GM23338 (cell line): ENCODE data around the gene KCNT1. TPM values are rescaled to one million over a fixed set of nuclear protein-coding genes. Genes with fewer than 3 reads are reported as not detected.

Source experiments
- ATAC-seq: fragments of 200-7000 bp; cut with Tn5 transposase; 3 replicates; pipeline ENCODE4 v1.9.1; 2020
- DNase-seq: peaks from one replicate; pipeline ENCODE4 v3.0.0-alpha.2; 2015; ENCODE audit warnings: low spot score
- H2AFZ ChIP-seq: fragments of 200-600 bp; sonication (generic); 2 replicates; pipeline ENCODE4 v1.8.0; 2016; ENCODE audit warnings: antibody characterized with exemption, mild to moderate bottlenecking, moderate library complexity
- H3F3A ChIP-seq: fragments of 200-600 bp; sonication (generic); replicated peaks from 2 replicates; pipeline ENCODE4 v1.8.0; 2017; ENCODE audit warnings: antibody characterized with exemption, mixed run types, low read depth
- H3K27ac ChIP-seq: fragments of 200-600 bp; sonication (generic); 2 replicates; pipeline ENCODE4 v1.6.1; 2016; ENCODE audit warnings: low read depth
- H3K27me3 ChIP-seq: fragments of 200-600 bp; sonication (generic); 2 replicates; pipeline ENCODE4 v1.8.0; 2016; ENCODE audit warnings: mild to moderate bottlenecking, mixed run types, moderate library complexity; ENCODE audit not compliant: insufficient read depth
- H3K36me3 ChIP-seq: fragments of 200-600 bp; sonication (generic); 2 replicates; pipeline ENCODE4 v1.8.0; 2016; ENCODE audit warnings: mild to moderate bottlenecking; ENCODE audit not compliant: insufficient read depth
- H3K4me1 ChIP-seq: fragments of 200-600 bp; sonication (generic); 2 replicates; pipeline ENCODE4 v1.8.0; 2016; ENCODE audit warnings: mild to moderate bottlenecking, moderate library complexity; ENCODE audit not compliant: insufficient read depth
- H3K4me2 ChIP-seq: fragments of 200-600 bp; sonication (generic); 2 replicates; pipeline ENCODE4 v1.7.1; 2017; ENCODE audit warnings: mixed run types
- H3K4me3 ChIP-seq: fragments of 200-600 bp; sonication (generic); 2 replicates; pipeline ENCODE4 v1.6.1; 2016; ENCODE audit warnings: mixed run types
- H3K79me2 ChIP-seq: fragments of 200-600 bp; sonication (generic); replicated peaks from 2 replicates; pipeline ENCODE4 v1.8.0; 2017; ENCODE audit warnings: mild to moderate bottlenecking; ENCODE audit not compliant: insufficient read depth
- H3K9me2 ChIP-seq: fragments of 200-600 bp; sonication (generic); 2 replicates; pipeline ENCODE4 v1.8.0; 2017; ENCODE audit not compliant: insufficient read depth
- H4K20me1 ChIP-seq: fragments of 200-600 bp; sonication (generic); replicated peaks from 2 replicates; pipeline ENCODE4 v1.8.0; 2017; ENCODE audit warnings: mild to moderate bottlenecking; ENCODE audit not compliant: insufficient read depth
- H3K27ac Mint-ChIP-seq: 2 replicates; pipeline ENCODE4 v1.8.0; 2020; ENCODE audit warnings: inconsistent platforms, mild to moderate bottlenecking, moderate library complexity, mixed read lengths
- H3K27me3 Mint-ChIP-seq: 3 replicates; pipeline ENCODE4 v1.8.0; 2022; ENCODE audit warnings: low read depth, mild to moderate bottlenecking, moderate library complexity, mixed read lengths, inconsistent platforms; ENCODE audit not compliant: insufficient read depth, poor library complexity
- H3K36me3 Mint-ChIP-seq: 3 replicates; pipeline ENCODE4 v1.8.0; 2021; ENCODE audit warnings: low read depth, mild to moderate bottlenecking, inconsistent platforms, moderate library complexity, mixed read lengths
- H3K4me1 Mint-ChIP-seq: 3 replicates; pipeline ENCODE4 v1.8.0; 2020; ENCODE audit warnings: mild to moderate bottlenecking, inconsistent platforms, mixed read lengths
- H3K4me3 Mint-ChIP-seq: 3 replicates; pipeline ENCODE4 v1.8.0; 2021; ENCODE audit warnings: moderate library complexity, mild to moderate bottlenecking, inconsistent platforms, mixed read lengths
- H3K9me3 Mint-ChIP-seq: 3 replicates; pipeline ENCODE4 v1.8.0; 2020; ENCODE audit warnings: moderate library complexity, mild to moderate bottlenecking, inconsistent platforms, mixed read lengths
- CREB1 ChIP-seq: fragments of 250-450 bp; sonication (Bioruptor Pico); IDR thresholded peaks from 2 replicates; pipeline ENCODE4 v1.5.0; 2020; ENCODE audit warnings: low read depth, mild to moderate bottlenecking, moderate library complexity
- CTCF ChIP-seq, 2 experiments: fragments of 200-600 bp in 1 of 2; sonication (generic) in 1 of 2; conservative IDR thresholded peaks; 2 replicates each; pipeline versions ENCODE4 v1.5.1 to v1.6.1; 2016 to 2017; ENCODE audit warnings: antibody characterized with exemption in 2 of 2, low read depth in 2 of 2, mild to moderate bottlenecking in 2 of 2, moderate library complexity in 1 of 2
- ETS1 ChIP-seq: IDR thresholded peaks from 2 replicates; pipeline ENCODE4 v1.6.1; 2016; ENCODE audit warnings: antibody characterized with exemption
- EZH2 ChIP-seq: fragments of 200-600 bp; sonication (generic); IDR thresholded peaks from one replicate; pipeline ENCODE4 v1.8.0; 2017; ENCODE audit warnings: antibody characterized with exemption, mild to moderate bottlenecking, low read depth; ENCODE audit not compliant: unreplicated experiment
- EZH2phosphoT487 ChIP-seq: fragments of 200-600 bp; sonication (generic); IDR thresholded peaks from one replicate; pipeline ENCODE4 v1.8.1; 2018; ENCODE audit warnings: antibody characterized with exemption; ENCODE audit not compliant: unreplicated experiment
- JUNB ChIP-seq: IDR thresholded peaks from one replicate; pipeline ENCODE4 v1.6.1; 2016; ENCODE audit warnings: antibody characterized with exemption; ENCODE audit not compliant: unreplicated experiment
- REST ChIP-seq: IDR thresholded peaks from one replicate; pipeline ENCODE4 v1.6.1; 2018; ENCODE audit warnings: antibody characterized with exemption; ENCODE audit not compliant: unreplicated experiment
- STAT1 ChIP-seq: IDR thresholded peaks from one replicate; pipeline ENCODE4 v1.6.1; 2016; ENCODE audit warnings: antibody characterized with exemption; ENCODE audit not compliant: unreplicated experiment
- ZNF331 ChIP-seq: fragments of 250-450 bp; sonication (Bioruptor Pico); IDR thresholded peaks from 2 replicates; pipeline ENCODE4 v1.5.0; 2020; ENCODE audit warnings: low read depth, mild to moderate bottlenecking, moderate library complexity
- ZNF462 ChIP-seq: fragments of 250-450 bp; sonication (Bioruptor Pico); IDR thresholded peaks from 2 replicates; pipeline ENCODE4 v1.5.0; 2020; ENCODE audit warnings: mild to moderate bottlenecking, moderate library complexity
- polyA plus RNA-seq: library from polyadenylated mRNA; unstranded; fragments of >200 nt; fragmentation: Nextera tagmentation; extraction: Ambion mirVana; gene quantifications from 2 replicates; pipeline ENCODE4 v1.2.1, GENCODE V29; 2016
- total RNA-seq: library from RNA; depleted of rRNA; stranded (reverse); fragments of >200 nt; shearing (Covaris generic); gene quantifications from 2 replicates; pipeline ENCODE4 v1.2.3, GENCODE V29; 2014

KCNT1 gene
- total and polyA plus RNA-seq, 2 experiments from 2014 or later = 0.05 to 0.28 TPM

GRCh38 chr9:135743546-135744332 lies 41.8 kb downstream of the KCNT1 start (continued):
- TF ChIP-seq ZNF462 (CRISPR knock-in tag) (no peak), EZH2phosphoT487 (no peak), JUNB (no peak), ETS1 (no peak)

- H3K27ac Mint-ChIP-seq = no peak overlapping the region
- H3K4me3 Mint-ChIP-seq = no peak overlapping the region
- Histone ChIP-seq H4K20me1 (no peaks in the 10 kb centered on the region), H3K9me2 (no peaks in the 10 kb centered on the region), H2AFZ (no peak overlapping the region), H3K4me3 (no peak overlapping the region), H3K79me2 (no peaks in the 10 kb centered on the region), H3K4me1 (no peaks in the 10 kb centered on the region), H3K27ac (no peak overlapping the region), H3K4me2 (no peak overlapping the region), H3K36me3 (no peaks in the 10 kb centered on the region), H3F3A (no peaks in the 10 kb centered on the region), H3K27me3 (no peaks in the 10 kb centered on the region)
- H3K4me1 Mint-ChIP-seq = no peaks in the 10 kb centered on the region
- DNase-seq = no peak
- no peaks in the 10 kb centered on the region for H3K9me3 Mint-ChIP-seq
- ATAC-seq = no peak
- H3K27me3 Mint-ChIP-seq = no peaks in the 10 kb centered on the region
- H3K36me3 Mint-ChIP-seq = no peaks in the 10 kb centered on the region
- TF ChIP-seq EZH2 = no peak
- TF ChIP-seq ZNF331 (CRISPR knock-in tag) = no peak
- no peak for TF ChIP-seq REST
- TF ChIP-seq STAT1 = no peak
- TF ChIP-seq CTCF (conservative IDR thresholded peaks at IDR 0.05; ENCODE audit: low read depth in 2 of 2) = no peak
- no peak for TF ChIP-seq CREB1 (CRISPR knock-in tag)
Measured at GRCh38 chr9:135744333-135745070, 42.5 kb downstream of the KCNT1 start.
